HG03139 (cell line): Measurements from ENCODE around the gene DUSP18.
A peak's percentile ranks its signal among the peaks of the same experiment; 100 is the strongest.
"Not testable (repeated sequence)": the region's sequence is repeated elsewhere in the genome, so short reads cannot be mapped to it uniquely, and the experiment has no call there.

Experiments
- ATAC-seq: cut with Tn5 transposase; IDR thresholded peaks from one replicate; pipeline ENCODE4 v1.9.1; 2021; ENCODE audit not compliant: unreplicated experiment

Gene DUSP18

DNA sequence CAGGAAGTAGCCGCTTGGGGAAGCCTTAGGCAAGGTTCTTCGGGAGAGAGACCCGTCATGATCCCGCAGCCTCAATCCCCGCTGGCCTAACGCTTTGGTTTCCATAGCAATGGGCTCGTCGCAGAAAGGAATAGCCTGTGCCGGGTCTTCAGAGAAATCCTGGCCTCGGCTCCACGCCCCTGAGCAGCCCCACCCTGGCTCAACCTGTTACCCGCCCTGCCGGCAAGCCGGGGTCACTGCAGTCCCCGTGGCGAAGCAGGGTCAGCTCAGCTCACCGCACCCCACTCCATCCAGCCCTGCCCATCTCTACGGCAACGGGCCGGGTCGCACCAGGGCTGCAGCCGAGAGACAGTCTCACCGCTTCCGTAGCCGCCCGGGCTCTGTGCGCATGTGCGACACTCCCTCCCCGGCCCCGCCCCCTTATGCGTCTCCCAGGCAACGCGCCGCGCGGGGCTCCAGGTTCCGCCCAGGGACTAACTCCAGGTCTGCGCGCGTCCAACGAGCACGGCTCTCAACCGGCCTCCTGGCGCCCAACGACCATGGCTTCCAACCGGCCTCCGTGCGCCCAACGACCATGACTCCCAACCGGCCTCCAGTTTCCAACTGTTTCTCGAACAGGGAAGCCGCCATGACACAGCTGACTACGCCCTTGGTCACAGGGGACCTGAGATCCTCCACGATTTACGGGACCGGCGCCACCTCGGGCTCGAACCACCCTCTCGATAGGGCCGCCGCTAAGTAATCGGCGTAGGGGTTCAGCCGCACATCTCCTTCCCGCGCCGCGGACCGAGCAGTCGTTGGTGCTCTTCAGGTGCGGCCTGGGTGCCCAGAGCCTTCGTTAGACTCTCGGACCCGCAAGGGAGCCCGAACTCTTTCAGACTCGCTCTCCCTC lies at the start of gene DUSP18:
Gene DUSP18, minus strand, starts transcription at position 382 of the 892 bp plus-strand sequence. CDS start 3,872 bp downstream, outside the sequence.
- ATAC-seq = peak; percentile 85

DNA sequence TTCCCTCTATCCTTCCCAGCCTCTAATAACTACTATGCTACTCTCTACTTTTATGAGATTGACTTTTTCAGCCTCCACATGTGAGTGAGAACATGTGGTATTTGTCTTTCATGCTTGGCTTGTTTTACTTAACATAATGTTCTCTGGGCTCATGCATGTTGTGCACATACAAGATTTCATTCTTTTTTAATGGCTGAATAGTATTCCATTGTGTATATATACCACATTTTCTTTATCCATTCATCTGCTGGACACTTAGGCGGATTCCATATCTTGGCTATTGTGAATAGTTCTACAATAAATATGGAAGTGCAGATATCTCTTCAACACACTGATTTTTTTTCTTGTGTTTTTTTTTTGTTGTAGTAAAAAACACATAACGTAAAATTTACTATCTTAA lies 46.4 kb upstream of the DUSP18 start:
- no peak for ATAC-seq

DNA sequence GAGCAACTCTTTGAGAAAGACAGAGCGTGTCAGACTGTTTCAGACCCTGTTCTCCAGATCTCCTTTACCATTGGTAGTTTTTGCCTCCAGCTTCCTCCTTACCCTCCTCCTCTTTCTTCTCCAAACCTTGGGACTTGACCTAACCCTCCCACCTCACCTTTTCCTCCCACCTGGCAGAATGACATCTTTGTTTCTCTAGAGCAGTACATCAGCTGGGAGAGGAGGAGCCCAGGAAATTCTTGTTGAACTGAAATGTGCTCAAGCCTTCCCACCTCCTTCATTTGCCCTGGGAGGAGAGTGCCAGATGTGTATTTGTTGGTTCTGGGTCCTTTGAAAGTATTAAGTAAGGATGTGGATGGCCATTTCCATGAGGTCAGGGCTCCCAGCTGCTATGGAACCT lies 44.4 kb upstream of the DUSP18 start:
- no peak for ATAC-seq

DNA sequence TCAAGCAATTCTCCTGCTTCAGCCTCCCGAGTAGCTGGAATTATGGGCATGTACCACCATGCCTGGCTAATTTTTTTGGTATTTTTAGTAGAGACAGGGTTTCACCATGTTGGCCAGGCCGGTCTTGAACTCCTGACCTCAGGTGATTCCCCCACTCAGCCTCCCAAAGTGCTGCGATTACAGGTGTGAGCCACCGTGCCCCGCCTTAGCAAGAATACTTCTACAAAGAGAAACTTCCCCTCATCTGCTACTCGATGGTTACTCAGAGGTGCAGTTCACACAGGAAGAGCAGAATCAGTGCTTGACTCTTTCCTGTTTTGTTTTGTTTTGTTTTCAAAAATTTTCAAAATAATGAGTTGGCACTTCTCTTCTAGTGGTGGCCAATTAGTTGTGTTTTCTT lies 42.3 kb upstream of the DUSP18 start:
- ATAC-seq = not testable (repeated sequence)

DNA sequence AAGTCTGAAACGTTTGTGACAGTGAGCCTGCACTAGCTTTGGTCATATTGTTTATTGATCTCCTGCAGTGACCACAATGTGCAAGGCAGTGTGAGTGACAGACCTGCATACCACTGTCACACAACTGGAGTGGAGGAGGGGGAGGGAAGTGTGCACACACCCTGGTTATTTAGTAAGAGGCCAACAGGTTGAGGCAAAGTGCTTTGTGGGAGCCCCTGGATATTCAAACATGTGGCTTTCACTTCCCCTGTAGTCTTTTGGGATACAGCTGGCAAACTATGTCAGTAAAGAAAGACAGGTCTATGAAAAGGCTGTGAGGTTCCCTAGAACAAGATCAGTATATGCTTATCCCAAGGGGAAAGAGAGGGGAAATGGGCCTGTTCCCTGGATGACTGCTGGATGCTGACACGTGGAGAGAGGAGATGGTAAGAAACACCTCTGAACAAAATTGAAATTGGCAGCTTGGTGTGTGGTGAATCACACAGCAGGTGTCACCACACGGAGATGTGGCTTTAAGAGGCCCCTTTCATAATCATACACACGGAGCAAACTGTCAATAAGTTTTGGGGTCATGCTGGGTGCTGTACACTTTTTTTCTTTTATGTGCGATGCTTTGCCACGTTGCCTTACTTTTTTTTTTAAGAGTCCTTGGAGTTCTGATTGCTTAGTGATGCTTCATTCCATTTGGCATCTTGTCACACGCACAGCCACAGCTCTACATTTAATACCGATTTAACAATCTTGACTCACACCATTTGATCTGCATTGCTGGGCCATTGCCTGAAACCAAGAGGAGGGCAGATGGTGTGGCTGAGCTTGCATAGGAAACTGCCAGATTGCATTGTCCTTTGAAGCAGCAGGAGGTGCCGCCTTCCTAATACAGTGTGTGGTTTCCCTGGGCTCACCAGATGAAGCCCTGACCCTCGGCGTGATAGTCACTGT lies 38.3 kb upstream of the DUSP18 start:
- ATAC-seq = peak; percentile 63

DNA sequence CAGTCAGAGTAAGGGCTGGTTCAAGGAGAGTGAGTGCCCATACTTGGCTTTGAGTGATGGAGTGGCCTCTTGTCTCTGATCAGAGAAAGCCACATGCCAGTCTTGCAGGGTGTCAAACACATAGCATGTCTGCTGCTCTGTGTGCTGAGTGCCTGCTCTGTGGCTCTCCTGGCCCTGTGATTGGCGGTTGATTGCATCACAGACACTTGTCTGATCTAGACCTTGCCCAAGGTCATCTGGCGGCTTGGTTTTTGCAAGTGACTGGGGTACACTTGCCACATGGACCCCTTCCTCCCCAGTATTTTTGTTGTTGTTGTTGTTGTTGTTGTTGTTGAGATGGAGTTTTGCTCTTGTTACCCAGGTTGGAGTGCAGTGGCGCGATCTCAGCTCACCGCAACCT lies 37.3 kb upstream of the DUSP18 start:
- ATAC-seq = no peak

DNA sequence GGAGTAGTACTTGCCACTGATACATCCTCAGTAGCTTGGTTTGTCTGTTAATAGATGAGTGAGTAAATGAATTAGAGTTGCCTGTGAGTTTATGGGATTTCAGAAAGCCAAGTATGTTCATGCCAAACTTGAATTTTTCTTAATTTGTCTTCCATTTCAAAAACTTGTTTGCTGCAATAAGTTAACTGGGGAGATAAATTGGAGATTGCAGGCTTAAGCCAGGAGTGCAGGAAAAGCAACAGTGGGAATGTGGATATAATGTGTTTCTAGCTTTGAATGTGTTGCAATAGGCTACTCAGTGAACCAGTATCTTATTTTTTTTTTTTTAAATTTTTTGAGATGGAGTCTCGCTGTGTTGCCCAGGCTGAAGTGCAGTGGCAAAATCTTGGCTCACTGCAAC lies 35.2 kb upstream of the DUSP18 start:
- ATAC-seq = no peak

DNA sequence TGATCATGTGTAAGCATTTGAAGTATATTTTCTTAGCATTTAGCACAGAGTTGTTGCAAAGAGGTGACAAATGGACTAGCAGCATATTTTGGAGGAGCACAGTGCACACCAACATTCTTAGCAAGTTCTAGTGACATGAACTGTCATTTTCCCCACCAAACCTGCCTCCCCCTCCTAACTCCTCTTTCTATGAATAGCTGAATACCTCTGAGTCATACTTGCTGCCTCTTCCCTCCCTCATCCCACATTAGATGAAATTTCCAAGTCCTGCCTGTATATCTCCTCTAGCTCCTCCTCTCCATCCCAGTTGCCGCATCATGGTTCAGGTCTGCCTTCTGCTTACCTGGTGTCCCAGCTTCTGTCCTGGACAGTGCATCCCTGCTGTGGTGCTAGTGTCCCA lies 34.2 kb upstream of the DUSP18 start:
- ATAC-seq = no peak

DNA sequence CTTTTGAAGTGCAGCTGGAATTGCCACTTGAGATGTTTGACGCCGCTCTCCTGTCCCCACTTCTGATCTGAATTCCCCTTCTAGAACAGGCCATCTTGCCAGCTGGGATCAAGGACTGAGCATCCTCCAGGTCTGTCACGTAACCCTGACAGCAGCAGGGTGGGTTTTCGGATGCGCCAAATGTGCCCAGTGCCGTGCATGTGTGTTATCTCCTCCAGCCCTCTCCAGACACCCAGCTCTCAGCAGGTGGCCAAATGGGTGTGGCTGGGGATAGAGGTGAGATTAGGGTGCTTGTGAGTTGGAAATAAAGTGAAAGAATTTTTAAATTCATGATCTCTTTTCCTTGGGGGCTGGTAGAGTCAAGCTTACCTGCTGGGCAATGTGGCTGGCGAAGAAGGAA lies 30.3 kb upstream of the DUSP18 start:
- ATAC-seq = no peak

DNA sequence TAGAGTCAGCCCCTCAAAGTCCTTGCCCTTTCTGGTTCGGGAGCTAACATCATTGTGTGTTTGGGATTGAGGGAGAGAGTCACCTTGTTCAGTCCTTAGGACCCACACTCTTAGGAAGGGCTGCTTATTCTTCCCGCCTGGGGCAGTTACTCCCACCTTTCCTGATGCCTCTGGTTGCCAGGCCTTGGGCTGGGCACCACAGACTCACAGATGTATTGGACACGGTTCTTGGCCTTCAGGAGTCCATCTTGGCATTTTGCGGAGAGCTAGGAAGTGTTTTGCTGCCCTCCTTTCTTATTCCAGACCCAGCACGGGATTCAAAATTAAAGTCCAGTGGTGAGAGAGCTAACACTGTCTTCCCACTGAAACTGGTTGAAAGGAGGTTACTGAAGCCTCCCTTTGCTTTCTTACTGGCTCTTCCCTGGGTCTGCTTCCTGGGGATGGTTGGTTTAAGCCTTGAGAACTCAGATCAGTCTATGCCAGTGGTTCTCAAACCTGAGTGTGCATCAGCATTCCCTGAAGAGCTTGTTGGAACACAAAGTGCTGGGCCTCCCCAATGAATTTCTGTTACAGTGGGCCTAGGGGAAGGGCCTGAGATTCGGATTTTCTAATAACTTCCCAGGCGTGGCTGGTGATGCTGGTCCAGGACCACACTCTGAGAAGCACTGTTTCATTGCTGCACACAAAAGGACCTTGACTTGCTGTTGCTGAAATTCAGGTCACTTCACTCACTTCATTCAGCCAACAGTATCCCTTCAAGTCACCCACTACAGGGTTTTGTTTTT lies 28.4 kb upstream of the DUSP18 start:
- ATAC-seq = no peak

DNA sequence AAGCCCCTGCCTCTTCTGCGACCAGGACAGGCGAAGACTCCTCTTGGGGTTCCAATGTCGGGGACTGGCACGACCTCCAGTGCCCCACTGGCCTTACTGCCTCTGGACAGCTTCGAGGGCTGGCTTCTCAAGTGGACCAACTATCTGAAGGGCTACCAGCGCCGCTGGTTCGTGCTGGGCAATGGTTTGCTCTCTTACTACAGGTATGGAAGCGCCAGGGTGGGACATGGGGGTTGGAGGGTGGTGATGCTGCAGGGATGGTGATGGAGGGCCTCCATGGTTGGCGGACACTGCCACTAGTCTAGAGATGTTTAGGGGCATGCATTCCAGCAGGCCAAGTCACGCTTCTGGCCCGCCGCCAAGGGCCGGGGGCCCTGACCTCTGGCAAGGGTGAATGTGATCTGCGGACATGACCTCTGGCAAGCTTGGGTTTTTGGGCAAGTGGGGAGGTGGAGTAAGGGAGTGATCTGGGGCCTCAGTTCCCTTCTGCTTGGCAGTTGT lies 27.7 kb upstream of the DUSP18 start:
- ATAC-seq = no peak

DNA sequence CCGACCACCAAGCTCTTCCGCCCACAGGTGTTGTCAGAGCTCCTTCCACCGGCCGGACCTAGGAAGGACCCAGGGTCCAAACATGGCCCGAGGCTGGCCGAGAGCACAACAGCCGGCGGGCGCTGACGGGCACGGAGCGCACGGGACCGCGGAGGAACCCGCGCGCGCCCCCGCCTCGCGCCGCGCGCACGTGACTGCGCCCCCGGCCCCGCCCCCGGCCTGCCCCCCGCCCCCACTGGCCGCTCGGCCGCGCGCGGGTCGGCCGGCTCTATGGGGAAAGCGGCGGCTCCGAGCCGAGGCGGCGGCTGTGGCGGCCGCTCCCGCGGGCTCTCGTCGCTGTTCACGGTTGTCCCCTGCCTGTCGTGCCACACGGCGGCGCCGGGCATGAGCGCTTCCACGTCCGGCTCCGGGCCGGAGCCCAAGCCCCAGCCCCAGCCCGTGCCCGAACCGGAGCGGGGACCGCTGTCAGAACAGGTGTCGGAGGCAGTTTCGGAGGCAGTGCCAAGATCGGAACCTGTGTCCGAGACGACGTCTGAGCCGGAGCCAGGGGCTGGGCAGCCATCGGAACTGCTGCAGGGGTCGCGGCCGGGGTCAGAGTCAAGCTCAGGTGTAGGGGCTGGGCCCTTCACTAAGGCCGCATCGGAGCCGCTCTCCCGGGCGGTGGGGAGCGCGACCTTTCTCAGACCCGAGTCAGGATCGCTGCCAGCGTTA lies 27.1 kb upstream of the DUSP18 start, which contains the start of gene OSBP2:
Gene OSBP2, plus strand, starts transcription at position 235 of the 711 bp plus-strand sequence. Its CDS starts 36 bp downstream, at position 271.
- no peak for ATAC-seq

DNA sequence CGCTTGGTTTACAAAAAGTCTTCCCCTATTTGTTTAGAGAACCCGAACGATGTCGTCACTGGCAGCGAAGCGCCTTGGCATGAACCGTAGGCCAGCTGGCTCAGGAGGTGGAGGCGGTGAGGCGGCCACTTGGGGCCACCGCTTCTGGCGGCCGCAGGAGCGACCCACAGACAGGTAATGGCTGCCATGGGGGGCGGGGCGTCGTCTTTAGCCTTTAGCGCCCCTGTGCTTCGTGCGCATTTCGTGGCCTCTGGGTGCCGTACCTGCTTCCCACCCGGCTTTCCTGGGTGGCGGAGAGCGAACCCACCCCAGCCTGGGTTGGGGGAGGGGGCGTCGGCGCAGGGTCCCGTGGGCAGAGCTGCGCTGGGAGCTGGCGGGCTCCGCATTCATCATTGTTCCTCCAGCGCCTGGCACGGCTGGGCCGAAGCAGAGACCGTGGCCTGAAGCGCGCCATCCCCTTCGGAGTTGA lies 26.5 kb upstream of the DUSP18 start:
- ATAC-seq = no peak

DNA sequence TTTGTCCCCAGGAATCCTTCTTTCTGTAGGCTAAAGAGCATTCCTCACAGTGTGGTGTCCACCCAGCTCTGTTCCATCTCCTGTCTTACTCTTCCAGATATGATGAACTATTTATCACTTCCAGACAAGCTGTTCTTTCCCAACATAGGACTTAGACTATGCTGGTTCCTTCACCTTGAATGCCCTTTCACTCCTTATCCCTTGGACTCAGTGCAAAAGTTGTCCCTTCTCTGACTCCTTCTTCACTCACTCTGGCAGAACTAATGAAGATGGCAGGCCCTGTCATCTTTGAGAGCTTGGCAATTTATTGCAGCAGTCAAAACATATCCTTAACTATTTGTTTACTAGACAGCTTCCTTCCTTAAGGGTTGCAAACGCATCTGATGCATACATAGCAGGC lies 23.5 kb upstream of the DUSP18 start:
- no peak for ATAC-seq

DNA sequence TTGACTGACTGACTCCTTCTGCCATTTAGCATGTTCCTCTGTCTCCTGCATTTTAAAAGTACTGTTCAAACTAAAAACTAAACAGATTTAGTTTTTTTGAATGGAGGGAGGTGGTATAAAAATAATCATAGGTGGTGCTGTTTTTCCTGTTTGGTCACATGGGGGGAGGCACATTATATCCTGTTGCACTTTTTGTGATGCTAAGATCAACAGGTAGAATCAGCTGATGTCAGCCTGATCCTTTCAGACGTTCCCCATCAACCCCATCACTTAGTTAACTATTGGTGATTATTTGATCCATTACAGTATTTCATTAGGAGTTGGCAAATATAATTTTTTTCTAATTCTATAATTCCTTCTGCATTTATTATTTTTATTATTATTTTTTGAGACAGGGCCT lies 21.9 kb upstream of the DUSP18 start:
- ATAC-seq = no peak

DNA sequence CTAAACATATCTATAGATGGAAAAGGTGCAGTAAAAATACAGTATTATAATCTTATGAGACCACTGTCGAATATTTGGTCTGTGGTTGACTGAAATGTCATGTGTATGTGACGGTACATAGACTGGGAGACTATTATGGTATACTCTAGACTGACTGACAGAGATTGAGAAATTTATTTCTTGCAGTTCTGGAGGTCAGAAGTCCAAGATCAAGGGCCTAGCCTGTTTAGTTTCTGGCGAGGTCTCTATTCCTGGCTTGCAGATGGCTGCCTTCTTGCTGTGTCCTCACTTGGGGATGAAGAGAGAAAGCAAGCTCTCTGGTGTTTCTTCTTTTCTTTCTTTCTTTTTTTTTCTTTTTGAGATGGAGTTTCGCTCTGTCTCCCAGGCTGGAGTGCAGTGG lies 19.7 kb upstream of the DUSP18 start:
- ATAC-seq = no peak

DNA sequence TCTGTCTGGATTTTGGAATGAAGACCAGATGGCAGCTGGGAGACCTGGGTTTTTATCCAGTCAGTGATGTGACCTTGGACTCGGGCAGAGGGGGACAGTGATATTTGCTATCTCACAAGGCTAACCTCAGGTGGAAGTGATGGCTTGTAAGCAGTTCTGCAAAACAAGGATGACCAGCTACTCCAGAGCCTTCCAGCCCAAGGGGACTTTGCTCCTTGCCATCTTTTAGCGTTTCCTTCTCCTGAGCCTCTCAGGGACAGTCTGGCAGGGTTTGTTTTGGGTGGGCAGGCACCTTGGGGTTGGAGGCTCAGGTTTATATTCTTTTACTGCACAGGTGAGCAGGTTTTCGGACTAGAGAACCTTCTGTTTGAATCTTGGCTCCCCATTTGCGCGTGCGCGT lies 17.5 kb upstream of the DUSP18 start:
- ATAC-seq = no peak

DNA sequence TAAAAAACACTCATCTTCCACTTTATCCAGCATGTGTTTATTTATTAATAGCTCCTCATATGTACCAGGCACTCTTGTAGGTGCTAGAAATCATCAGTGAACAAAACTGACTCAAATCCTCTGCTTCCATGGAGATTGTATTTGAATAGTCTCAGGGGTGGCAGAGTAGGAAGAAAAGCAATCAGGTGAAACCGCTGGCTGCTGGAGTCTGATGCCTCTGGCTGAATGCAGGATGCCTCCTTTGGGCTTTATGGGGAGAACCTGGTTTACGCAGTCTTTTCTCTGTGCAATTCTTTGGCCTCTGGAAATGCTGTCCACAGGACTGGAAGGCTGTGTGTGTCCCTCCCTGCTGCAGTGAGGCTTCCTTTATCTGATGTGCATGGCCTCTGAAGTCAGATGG lies 14.2 kb upstream of the DUSP18 start:
- no peak for ATAC-seq

DNA sequence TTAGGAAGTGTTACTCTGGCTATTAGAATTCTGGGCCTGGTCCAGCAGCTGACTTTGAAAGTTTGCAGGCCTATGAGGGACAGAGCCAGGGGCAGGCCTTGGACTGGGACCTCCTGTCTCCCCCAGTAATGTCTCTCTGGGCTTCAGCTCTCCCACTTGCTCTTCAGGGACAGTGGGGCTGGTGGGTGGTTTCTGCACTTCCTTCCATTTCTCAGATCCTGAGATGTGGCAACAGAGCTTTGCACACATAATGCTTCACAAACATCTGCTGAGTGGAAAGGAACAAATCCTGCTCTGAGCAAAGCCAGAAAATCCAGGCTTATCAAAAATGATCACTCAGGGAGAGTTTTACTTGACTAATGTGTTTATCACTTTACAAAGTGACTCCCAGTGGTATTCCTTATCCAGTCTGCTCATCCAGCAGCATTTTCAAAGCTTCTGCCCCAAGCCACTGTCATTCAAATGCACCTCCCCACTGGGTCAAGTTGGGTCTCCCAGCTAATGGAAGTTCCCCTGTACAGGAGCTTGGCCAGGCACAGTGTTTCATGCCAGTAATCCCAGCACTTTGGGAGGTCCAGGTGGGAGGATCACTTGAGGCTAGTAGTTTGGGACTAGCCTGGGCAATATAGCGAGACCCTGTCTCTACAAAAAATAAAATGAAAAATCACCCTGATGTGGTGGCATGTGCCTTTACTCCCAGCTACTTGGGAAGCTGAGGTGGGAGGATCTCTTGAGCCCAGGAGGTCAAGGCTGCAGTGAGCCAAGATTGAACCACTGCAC lies 13.5 kb upstream of the DUSP18 start:
- no peak for ATAC-seq
